GM18868 (cell line): ENCODE measurements around the gene DENND6A.
"Not testable (repeated sequence)": the region's sequence is repeated elsewhere in the genome, so short reads cannot be mapped to it uniquely, and the experiment has no call there.

ENCODE experiments used
- ATAC-seq: cut with Tn5 transposase; IDR thresholded peaks from one replicate; pipeline ENCODE4 v1.9.1; 2021; ENCODE audit warnings: mild to moderate bottlenecking, moderate library complexity; ENCODE audit not compliant: unreplicated experiment

The DENND6A gene

GRCh38 chr3:57646723-57647122, 46.2 kb downstream of the DENND6A start:
- no peak for ATAC-seq

DNA sequence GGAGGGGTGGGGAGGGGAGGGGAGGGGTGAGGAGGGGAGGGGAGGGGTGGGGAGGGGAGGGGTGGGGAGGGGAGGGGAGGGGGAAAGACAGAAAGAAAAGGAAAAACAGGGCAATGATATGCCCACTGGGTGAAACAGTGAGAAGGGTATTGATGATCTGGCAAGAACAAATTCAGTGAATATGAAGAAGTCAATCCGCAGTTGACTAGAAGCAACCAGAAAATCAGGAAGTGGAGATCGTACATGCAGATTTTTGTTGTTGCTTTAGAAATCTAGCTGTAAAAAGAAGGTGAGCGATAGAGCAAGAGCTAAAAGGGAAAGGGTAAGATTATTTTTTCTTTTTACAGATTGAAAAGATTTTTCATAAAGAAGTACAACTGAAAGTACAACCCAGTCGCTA, 48.1 kb downstream of the DENND6A start:
- no peak for ATAC-seq

GRCh38 chr3:57637391-57637790, 55.5 kb downstream of the DENND6A start:
- ATAC-seq: no peak

GRCh38 chr3:57634259-57634658, 58.6 kb downstream of the DENND6A start:
- not testable (repeated sequence) for ATAC-seq

- ATAC-seq: no peak
These were observed 64.9 kb downstream of the DENND6A start for GRCh38 chr3:57627976-57628375.

GRCh38 chr3:57624801-57625200, 68.1 kb downstream of the DENND6A start:
- no peak for ATAC-seq

- ATAC-seq: no peak
These were observed 70.5 kb downstream of the DENND6A start for GRCh38 chr3:57622362-57622761.

DNA sequence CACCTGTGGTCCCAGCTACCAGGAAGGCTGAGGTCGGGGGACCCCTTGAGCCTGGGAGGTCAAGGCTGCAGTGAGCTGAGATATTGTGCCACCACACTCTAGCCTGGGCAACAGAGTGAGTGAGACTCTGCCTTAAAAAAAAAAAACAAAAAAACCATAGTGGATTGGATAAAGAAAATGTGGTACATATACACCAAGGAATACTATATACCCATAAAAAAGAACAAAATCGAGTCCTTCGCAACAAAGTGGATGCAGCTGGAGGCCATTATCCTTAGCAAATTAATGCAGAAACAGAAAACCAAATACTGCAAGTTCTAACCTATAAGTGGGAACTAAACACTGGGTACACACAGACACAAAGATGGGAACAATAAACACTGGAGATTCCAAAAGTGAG, 75.1 kb downstream of the DENND6A start:
- ATAC-seq: no peak

GRCh38 chr3:57616233-57616632, 76.6 kb downstream of the DENND6A start:
- no peak for ATAC-seq

GRCh38 chr3:57611870-57612269, 81.0 kb downstream of the DENND6A start:
- not testable (repeated sequence) for ATAC-seq

GRCh38 chr3:57605683-57606082, 87.2 kb downstream of the DENND6A start:
- no peak for ATAC-seq

DNA sequence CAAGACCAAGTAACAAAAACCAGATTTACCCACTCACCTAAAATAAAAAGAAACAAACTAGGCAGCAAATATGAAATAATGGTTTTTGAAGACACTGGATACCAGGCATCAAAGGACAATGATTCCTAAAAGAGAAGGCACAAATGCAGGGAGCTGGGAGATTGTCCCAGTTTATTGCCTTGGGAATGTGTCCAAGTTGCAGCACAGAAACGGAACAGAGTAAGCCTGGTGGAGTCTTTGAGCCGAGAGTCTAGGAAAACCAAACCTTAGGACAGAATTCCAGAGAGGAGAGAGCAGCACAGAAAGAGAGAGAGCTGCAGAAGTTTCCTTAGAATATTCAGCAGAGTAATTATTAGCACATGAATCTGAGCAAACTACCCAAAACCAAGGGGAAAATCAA, 87.9 kb downstream of the DENND6A start:
- ATAC-seq: no peak

DNA sequence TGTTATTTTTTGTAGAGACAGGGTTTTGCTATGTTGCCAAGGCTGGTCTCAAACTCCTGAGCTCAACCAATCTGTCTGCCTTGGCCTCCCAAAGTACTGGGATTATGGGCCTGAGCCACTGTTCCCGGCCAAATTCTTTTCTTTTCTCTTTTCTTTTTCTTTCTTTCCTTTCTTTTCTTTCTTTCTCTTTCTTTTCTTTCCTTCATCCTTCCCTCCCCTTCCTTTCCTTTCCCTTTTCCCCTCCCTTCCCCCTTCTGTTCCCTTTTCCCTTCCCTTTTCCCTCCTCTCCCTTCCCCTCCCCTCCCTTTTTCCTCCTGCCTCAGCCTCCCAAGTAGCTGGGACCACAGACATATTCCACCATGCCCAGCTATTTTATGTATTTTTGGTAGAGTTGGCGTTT, 92.7 kb downstream of the DENND6A start:
- ATAC-seq: no peak

DNA sequence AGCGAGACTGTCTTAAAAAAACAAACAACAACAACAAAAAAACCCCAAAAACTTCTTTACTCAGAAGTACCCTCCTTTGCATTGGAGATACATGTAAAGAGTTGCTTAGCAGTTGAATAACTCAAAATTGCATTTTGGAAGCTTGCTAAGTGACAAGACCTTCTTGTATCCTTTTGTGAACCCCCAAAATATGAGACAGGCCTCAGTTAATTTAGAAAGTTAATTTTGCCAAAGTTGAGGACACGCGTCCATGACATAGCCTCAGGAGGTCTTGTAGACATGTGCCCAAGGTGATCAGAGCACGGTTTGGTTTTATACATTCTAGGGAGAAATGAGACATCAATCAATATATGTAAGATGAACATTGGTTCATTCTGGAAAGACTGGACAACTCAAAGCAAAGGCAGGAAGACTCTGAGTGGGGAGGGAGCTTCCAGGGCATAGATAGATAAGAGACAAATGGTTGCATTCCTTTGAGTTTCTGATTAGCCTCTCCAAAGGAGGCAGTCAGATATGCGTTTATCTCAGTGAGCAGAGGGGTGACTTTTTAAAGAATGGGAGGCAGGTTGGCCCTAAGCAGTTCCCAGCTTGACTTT, 94.0 kb downstream of the DENND6A start:
- ATAC-seq: no peak

GRCh38 chr3:57597127-57597923, 95.6 kb downstream of the DENND6A start, which contains the start of gene ARF4:
Gene ARF4, minus strand, starts transcription at chr3:57597344. Its CDS starts 204 bp downstream, at chr3:57597140.
- peak; percentile 94 for ATAC-seq

DNA sequence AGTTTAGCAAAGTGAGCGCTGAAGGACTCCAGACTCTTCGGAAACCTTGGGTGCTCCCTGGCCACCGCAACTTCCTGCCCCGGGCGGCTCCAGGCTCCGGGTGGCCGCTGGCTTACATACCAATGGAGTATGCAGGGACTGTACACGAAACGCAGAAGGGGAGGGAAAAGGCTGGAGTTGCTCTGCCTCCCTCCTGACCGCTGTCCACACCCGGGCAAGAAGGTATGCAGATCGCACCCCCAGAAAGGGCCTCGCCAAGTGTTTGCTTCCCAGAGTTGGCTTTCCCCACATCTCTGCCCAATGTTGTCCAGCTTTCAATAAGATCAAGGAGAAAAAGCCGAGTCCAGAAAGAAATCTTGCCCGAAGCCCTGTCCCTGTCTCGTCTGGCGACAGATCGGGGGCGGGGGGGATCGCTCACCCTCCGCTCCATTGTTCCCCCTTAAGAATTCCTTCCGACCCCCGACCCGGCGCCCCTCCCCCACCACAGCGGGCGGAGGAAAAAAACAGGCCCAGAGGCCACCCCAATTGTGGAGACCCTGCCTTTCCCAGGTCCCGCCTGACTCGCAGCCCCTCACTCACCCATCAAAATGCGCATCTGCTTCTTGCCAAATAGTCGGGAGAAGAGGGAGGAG, 96.3 kb downstream of the DENND6A start:
- ATAC-seq: no peak

DNA sequence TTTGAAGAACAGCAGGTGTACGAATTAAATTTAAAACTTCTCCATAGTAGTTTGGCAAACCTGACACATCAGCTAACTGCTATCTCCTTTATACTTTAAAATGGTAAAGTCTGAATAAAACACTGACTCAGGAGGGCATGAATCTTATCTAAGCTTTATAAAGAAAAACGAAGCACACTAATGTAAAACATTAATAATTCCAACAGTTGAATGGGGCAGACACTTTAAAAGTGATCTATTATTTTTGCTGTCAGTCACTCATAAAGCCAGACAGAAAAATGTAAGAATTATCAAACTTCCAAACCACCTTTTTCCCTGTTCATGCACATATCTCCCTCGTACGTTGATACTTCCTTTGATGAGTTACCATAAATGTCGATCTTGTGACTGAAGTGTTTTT, 98.3 kb downstream of the DENND6A start:
- ATAC-seq: no peak

- no peak for ATAC-seq
These were observed 98.7 kb downstream of the DENND6A start for GRCh38 chr3:57594144-57594543.

- no peak for ATAC-seq
These were observed 100.6 kb downstream of the DENND6A start for GRCh38 chr3:57592306-57592705.

- ATAC-seq: no peak
These were observed 105.0 kb downstream of the DENND6A start for GRCh38 chr3:57587905-57588304.

- ATAC-seq: no peak
These were observed 106.1 kb downstream of the DENND6A start for GRCh38 chr3:57586778-57587177.

- ATAC-seq: no peak
These were observed 109.3 kb downstream of the DENND6A start for GRCh38 chr3:57583544-57583943.
